Karpas-422 (cell line): ENCODE data around the gene ELMOD1. TPM values are rescaled to one million over a fixed set of nuclear protein-coding genes. Genes with fewer than 3 reads are reported as not detected.

Source experiments
- total RNA-seq: library from RNA; depleted of rRNA; stranded (reverse); fragments of >200 nt; shearing (Covaris generic); gene quantifications from 2 replicates; pipeline ENCODE4 v1.2.3, GENCODE V29; 2014; ENCODE audit warnings: low replicate concordance; rRNA removed

Gene ELMOD1
- total RNA-seq, 1 experiment from 2014 or later: 2.0 TPM

Other genes starting within 250 kb of the ELMOD1 start
- gene CWF19L2, start 133.3 kb upstream of the ELMOD1 start, total RNA-seq: 41.0 and 43.5 TPM in 2 replicates
- gene ALKBH8, start 25.4 kb upstream of the ELMOD1 start, total RNA-seq: 21.8 and 24.9 TPM in 2 replicates
- not detected in 2 replicates for gene SLN, start 120.9 kb downstream of the ELMOD1 start, total RNA-seq